Measurements from ENCODE around the gene FCGR2B. TPM values are rescaled to one million over a fixed set of nuclear protein-coding genes. Genes with fewer than 3 reads are reported as not detected.

FCGR2B gene
- total and polyA plus RNA-seq, 2 of the 13 experiments (the other 11 are each of a cell fraction or from before 2014, with no cell fraction given), result not detected

DNA sequence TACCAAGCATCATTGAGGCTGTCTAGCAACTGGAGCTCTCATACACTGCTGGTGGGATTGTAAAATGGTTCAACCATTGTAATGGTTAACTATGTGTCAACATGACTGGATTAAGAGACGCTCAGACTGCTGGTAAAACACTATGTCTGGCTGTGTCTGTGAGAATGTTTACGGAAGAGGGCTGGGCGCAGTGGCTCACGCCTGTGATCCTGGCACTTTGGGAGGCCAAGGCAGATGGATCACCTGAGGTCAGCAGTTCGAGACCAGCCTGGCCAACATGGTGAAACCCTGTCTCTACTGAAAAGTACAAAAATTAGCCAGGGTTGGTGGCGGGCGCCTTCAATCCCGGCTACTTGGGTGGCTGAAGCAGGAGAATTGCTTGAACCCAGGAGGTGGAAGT, 39.3 kb downstream of the FCGR2B start (continued):
- TF ChIP-seq ZBTB10 (CRISPR knock-in tag; IDR thresholded peaks at IDR 0.05; ENCODE audit: borderline replicate concordance) (no peak), KDM3A (CRISPR knock-in tag; IDR thresholded peaks at IDR 0.05; ENCODE audit: low read depth) (peak; percentile 23; the same call in 1 of the 2 replicates), ZNF605 (CRISPR knock-in tag; IDR thresholded peaks at IDR 0.05) (no peak), MATR3 (CRISPR knock-in tag; IDR thresholded peaks at IDR 0.05) (no peak), SIN3B (IDR thresholded peaks at IDR 0.05; ENCODE audit: low read length) (no peak), ZBTB14 (CRISPR knock-in tag; IDR thresholded peaks at IDR 0.05) (no peak), ZSCAN20 (CRISPR knock-in tag; IDR thresholded peaks at IDR 0.05; ENCODE audit: borderline replicate concordance) (no peak), ZNF512 (CRISPR knock-in tag; IDR thresholded peaks at IDR 0.05) (no peak), ZNF350 (CRISPR knock-in tag; IDR thresholded peaks at IDR 0.05; ENCODE audit: borderline replicate concordance, low read depth) (peak; percentile 53; the same call in 1 of the 2 replicates), HOXA3 (CRISPR knock-in tag; IDR thresholded peaks at IDR 0.05) (peak; percentile 58; the same call in 1 of the 2 replicates), ATF7-NPFF (CRISPR knock-in tag; IDR thresholded peaks at IDR 0.05; ENCODE audit: low read depth) (no peak), NR3C1 (CRISPR knock-in tag; IDR thresholded peaks at IDR 0.05) (no peak), IKZF4 (CRISPR knock-in tag; IDR thresholded peaks at IDR 0.05; ENCODE audit: borderline replicate concordance, low read depth, not compliant biosample characterization) (no peak), MTF1 (CRISPR knock-in tag; IDR thresholded peaks at IDR 0.05) (no peak), ZBTB20 (CRISPR knock-in tag; IDR thresholded peaks at IDR 0.05; ENCODE audit: borderline replicate concordance, low read depth) (peak; percentile 39; the same call in 1 of the 2 replicates), ZNF124 (CRISPR knock-in tag; IDR thresholded peaks at IDR 0.05) (peak; percentile 78; the same call in 1 of the 2 replicates), ZMYM3 (CRISPR knock-in tag; IDR thresholded peaks at IDR 0.05) (peak; percentile 93), RFX1 (IDR thresholded peaks at IDR 0.05) (no peak), CAMTA2 (CRISPR knock-in tag; IDR thresholded peaks at IDR 0.05; ENCODE audit: borderline replicate concordance) (no peak), ATRX (CRISPR knock-in tag; IDR thresholded peaks at IDR 0.05; ENCODE audit: borderline replicate concordance) (no peak), SMAD1 (CRISPR knock-in tag; IDR thresholded peaks at IDR 0.05; ENCODE audit: borderline replicate concordance, low read depth) (no peak), KLF12 (CRISPR knock-in tag; IDR thresholded peaks at IDR 0.05; ENCODE audit: borderline replicate concordance) (no peak), THYN1 (CRISPR knock-in tag; IDR thresholded peaks at IDR 0.05; ENCODE audit: borderline replicate concordance, low read depth) (no peak), ISL2 (CRISPR knock-in tag; IDR thresholded peaks at IDR 0.05) (peak; percentile 54; the same call in 1 of the 2 replicates)
- TF ChIP-seq, protein P1, sequence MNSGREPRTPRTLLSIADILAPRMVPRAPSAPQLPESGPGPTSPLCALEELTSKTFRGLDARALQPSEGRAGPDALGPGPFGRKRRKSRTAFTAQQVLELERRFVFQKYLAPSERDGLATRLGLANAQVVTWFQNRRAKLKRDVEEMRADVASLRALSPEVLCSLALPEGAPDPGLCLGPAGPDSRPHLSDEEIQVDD (CRISPR knock-in tag; IDR thresholded peaks at IDR 0.05; ENCODE audit: borderline replicate concordance), result no peak
